GM18519 (cell line): ENCODE measurements around the gene CALCOCO2.
A peak's percentile ranks its signal among the peaks of the same experiment; 100 is the strongest.
"Not testable (repeated sequence)": the region's sequence is repeated elsewhere in the genome, so short reads cannot be mapped to it uniquely, and the experiment has no call there.

Experiments
- ATAC-seq: cut with Tn5 transposase; IDR thresholded peaks from one replicate; pipeline ENCODE4 v1.9.1; 2021; ENCODE audit warnings: mild to moderate bottlenecking, moderate library complexity; ENCODE audit not compliant: unreplicated experiment, low FRiP score

Gene CALCOCO2

GRCh38 chr17:48830840-48831548, at the start of gene CALCOCO2:
CALCOCO2 (plus strand) TSS chr17:48831035; CDS start chr17:48841708, 10,673 bp downstream.
- ATAC-seq: peak; percentile 52

DNA sequence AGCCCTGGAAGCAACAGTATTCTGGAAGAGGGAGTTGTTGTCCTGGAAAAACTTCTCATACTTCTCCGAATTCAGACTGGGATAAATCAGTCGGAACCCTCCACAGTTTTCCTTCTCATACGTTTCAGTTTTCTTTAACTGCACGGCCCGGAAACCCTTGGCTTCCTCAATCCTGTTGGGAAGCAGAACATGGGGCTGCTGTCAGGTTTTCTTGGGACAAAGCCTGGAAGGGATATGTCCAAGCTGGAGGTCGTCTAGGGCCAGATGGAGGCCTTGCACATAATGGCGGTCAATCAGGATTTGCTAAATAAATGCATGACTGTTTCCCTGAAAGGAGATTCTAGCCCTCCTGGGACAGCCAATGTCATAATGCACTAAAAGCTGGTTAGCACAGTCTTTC, 43.0 kb upstream of the CALCOCO2 start:
- ATAC-seq: no peak

- ATAC-seq: no peak
Measured at GRCh38 chr17:48790607-48791127, 40.2 kb upstream of the CALCOCO2 start.

- no peak for ATAC-seq
Measured at GRCh38 chr17:48791128-48792032, 39.5 kb upstream of the CALCOCO2 start.

GRCh38 chr17:48792033-48792798, 38.6 kb upstream of the CALCOCO2 start:
- ATAC-seq: no peak

DNA sequence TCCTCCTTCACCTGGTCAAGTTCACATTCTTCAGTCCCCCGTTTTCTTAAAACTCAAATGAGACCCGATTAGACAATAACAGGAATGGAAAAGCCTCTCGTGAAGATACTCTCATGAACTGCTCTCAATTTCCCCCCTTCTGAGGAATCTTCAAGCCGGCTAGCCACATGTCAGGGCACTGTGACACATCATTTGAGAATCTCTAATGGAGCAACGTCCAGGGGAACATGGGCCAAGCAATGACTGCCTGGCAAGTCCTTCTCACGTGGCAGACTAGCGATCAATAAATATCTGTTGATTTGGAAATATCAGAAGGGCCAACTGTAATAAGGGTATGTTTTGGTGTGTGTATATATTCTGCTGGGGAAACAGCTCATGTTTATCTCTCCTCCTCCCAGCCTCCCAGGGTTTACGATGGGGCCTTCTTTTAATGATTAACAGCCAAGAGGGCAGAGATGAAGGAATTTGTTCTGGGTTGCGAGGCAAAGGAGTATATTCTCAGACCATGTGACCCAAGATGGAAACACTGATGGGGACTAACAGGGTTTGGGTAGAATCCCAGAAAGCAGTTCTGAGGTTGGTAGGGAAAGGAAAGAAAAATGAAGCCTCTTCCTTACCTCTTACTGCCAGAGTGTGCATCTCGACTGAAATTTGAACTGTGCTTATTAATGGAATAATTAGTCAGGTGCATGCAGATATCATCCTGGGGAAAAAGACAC, 35.2 kb upstream of the CALCOCO2 start:
- no peak for ATAC-seq

- not testable (repeated sequence) for ATAC-seq
Measured at GRCh38 chr17:48796163-48796522, 34.7 kb upstream of the CALCOCO2 start.

DNA sequence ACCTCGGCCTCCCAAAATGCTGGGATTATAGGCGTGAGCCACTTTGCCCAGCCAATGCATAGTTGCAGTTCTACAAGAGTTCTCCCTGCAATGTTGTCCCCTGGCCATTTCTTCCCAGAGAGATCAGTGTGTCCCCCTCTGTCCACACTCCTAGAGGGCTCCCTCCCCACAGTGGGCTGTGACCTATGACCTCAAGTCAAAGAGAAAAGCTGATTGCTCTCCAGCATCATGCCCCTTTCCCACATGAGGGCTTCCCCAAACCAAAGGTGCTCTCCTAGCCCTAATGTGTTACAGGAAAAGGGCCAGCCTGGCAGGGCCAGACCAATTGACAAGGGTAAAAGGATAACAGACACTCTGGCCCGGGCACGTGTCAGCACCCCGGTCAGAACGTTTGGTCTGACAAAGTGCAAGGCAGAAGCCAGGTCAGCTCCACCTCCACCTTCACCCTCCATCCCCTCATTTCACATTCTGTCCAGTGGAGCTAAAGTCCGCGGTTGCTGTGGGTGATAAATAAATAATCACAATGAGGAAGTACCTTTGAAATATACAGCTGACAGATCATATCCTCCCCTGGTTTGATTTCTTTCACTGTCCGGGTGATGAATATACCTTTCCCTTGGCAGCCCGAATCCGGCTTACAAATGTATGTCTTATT, 31.6 kb upstream of the CALCOCO2 start:
- ATAC-seq: no peak

DNA sequence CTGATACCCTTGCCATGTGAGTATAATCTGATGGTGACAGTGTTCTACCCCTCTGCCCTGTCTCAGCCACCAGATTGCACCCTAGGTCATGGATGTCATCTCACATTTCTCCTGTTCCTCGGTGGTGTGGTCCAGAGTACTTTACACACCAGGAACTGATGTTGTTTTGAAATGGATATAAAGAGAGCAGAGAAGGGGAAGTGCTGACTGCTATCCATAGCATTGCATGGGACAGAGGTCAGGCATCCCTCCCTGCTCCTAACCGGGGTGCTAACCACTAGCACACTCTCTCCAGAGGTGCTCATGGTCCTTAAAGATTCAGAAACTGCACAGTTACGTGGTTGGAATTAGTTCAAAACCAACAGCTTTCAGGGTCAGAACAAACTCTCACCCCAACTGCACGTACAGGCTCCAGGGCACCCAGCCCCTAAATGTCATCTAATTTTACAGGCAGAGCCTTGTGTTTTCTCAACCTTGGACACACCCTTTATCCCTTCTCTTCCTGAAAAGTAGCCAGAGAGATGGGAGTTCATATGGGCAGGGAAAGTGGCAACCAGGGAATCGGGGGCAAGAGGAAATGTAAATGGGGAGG, 30.1 kb upstream of the CALCOCO2 start:
- ATAC-seq: no peak

- ATAC-seq: no peak
Measured at GRCh38 chr17:48804936-48805411, 25.9 kb upstream of the CALCOCO2 start.

DNA sequence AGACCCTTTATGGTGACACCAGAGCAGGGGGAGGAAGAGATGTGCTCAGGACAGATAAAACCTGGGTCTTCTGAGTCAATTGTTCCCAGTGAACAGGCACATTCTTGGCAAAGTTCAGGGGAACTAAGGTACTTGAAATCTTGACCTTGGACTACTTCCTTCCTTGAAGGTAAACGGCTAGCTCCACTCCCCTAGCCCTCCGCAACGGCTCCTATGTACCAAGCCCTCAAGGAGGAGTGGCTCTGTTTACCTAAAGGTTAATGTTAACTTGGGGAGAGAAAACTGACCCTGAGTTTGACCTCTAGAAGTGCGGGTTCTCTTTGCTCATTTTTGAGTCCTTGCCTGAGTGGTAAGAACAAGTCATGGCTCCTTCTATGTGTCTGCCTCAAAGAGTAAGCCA, 21.7 kb upstream of the CALCOCO2 start:
- no peak for ATAC-seq

DNA sequence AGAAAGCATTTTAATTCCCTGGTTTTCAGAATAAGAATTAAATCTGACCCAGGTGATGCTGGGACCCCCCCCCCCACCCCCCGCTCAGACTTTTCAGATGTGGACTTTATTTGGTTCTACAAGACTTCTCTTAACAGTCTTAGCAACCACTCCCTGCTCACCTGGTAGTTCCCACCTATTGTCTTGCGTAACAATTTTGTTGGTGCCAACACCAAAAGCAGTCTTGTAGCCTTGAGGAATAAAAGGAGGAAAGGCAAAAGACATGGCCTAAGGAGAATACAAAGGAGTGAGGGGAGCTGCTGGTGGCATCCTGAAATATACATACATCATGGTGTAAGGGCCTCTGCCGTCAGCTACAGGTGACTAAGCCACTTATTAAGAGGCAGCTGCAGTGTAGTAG, 18.8 kb upstream of the CALCOCO2 start:
- ATAC-seq: no peak

DNA sequence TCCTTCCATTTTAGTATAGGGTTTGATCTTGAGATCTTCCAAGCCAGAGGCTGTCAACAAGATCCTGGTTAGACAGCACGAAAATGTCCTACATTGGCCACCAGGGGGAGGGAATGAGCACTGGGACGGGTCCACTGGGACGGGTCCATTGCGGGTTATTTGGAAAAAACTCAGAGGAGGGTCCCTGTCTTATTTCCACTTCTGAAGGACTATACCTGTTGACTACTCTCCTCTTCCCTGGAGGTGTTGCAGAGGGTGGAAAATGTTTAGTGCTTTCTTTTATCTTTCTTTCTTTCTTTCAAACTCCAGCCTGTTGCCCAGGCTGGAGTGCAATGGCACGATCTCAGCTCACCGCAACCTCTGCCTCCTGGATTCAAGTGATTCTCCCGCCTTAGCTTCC, 16.3 kb upstream of the CALCOCO2 start:
- no peak for ATAC-seq

DNA sequence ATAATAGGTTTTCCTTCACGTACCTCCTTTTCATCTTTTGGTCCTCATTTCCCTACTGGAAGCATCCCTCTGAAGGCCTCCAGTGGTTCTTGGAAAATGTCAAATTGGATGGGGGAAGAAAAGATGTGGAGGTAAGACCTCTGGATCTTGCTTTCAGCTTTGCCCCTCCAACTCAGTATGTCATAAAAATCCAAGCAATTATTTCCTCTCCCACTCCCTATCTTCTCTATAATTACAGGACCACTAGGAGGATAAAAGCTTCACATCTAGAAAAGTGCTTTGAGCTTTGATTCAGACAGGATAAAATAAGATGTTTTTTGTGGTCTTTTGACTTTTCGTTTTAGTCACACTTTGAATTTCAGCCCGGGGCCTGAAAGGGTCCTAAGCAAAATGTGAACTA, 15.5 kb upstream of the CALCOCO2 start:
- ATAC-seq: no peak

GRCh38 chr17:48816438-48816773, 14.4 kb upstream of the CALCOCO2 start:
- ATAC-seq: no peak

- no peak for ATAC-seq
Measured at GRCh38 chr17:48816774-48817590, 13.9 kb upstream of the CALCOCO2 start, which contains the start of gene TTLL6. TTLL6 (minus strand) TSS chr17:48817229; CDS start chr17:48817072, 157 bp downstream.

DNA sequence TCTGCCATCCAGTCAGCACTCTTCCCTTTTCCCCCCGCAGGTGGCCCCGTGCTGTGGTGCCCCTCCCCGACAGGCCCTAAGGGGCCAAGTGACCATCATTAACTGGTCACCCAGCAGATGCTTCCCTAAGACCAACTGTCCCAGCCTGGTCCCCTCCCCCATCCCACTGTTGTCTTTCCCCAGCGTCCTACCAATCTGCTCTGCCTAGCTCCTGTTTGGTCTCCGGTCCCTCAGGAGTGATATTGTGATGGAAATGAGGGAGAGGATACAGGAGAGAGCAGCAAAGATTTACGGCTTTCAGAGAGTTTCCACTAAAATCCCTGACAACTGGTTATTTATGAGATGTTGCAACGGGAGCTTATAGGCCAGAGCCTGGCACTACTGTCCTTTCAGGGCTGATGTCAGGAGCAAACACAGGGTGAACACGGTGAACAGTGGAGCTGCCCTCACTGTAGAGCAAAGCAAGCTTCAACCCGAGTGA, 12.4 kb upstream of the CALCOCO2 start:
- ATAC-seq: no peak

- ATAC-seq: no peak
Measured at GRCh38 chr17:48819466-48819865, 11.4 kb upstream of the CALCOCO2 start.
